Measurements from ENCODE around the gene NKAIN4. TPM values are rescaled to one million over a fixed set of nuclear protein-coding genes. Genes with fewer than 3 reads are reported as not detected.

The NKAIN4 gene
- total RNA-seq, 4 donors from 2014 or later, result 40.9 TPM; not detected in 3

DNA sequence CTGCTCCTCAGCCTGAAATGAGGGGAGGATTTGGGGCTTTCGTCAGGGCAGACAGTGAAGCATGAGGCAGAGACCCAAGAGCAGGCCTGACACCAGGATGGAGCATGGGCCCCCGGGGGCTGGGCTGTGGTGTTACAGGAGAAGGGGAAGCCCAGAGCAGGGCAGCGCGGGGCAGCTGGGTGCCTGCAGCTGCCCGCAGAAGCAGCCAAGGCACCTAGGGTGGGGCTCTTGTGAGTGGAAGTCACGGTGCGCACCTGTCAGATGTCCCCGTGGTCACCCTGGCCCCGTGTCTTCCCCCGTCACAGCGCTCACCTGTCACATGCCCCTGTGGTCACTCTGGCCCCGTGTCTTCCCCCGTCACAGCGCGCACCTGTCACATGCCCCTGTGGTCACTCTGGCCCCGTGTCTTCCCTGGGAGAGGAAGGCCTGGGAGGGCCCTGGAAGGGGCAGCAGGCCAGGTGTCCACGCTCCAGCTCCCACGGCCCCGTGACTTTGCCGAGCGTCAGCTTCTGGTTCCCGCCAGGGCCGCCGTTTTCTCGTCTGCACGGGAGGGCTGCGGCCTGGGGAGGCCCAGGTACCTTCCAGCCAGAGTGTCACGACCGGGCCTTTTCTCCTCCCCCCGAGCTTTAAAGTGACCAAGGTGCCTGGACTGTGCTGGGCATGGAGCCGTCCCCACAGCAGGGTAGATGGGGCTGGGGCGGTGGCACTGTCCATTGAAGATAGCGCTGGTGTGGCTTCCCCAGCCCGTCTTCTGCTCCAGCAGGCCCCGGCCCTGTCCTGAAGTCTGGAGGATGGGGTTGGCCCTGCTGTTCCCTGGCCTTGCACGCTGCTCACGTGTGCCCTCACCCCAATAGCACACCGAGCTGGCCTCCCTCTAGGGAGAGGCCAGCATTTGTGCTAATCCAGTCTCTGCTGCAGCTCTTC lies 27.7 kb upstream of the NKAIN4 start:
- intact Hi-C loops (cut with DNase I; ENCODE audit: low total_unique reads), result no loop called here
- Histone ChIP-seq H3K27ac (no peak overlapping the region), H3K36me3 (no peaks in the 10 kb centered on the region), H3K27me3 (no peaks in the 10 kb centered on the region), H3K4me1 (no peaks in the 10 kb centered on the region), H3K9me3 (no peaks in the 10 kb centered on the region), H3K4me3 (no peak overlapping the region)
- no peak for DNase-seq
- no peak for TF ChIP-seq POLR2A (IDR thresholded peaks at IDR 0.05)
- TF ChIP-seq, protein P1, sequence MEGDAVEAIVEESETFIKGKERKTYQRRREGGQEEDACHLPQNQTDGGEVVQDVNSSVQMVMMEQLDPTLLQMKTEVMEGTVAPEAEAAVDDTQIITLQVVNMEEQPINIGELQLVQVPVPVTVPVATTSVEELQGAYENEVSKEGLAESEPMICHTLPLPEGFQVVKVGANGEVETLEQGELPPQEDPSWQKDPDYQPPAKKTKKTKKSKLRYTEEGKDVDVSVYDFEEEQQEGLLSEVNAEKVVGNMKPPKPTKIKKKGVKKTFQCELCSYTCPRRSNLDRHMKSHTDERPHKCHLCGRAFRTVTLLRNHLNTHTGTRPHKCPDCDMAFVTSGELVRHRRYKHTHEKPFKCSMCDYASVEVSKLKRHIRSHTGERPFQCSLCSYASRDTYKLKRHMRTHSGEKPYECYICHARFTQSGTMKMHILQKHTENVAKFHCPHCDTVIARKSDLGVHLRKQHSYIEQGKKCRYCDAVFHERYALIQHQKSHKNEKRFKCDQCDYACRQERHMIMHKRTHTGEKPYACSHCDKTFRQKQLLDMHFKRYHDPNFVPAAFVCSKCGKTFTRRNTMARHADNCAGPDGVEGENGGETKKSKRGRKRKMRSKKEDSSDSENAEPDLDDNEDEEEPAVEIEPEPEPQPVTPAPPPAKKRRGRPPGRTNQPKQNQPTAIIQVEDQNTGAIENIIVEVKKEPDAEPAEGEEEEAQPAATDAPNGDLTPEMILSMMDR (IDR thresholded peaks at IDR 0.05), result no peak

- H3K9me3 ChIP-seq, result no peaks in the 10 kb centered on the region
- no peak overlapping the region for H3K4me3 ChIP-seq
- H3K27ac ChIP-seq, result no peak overlapping the region
- H3K36me3 ChIP-seq, result no peaks in the 10 kb centered on the region
- no peaks in the 10 kb centered on the region for H3K4me1 ChIP-seq
- DNase-seq, result no peak
- no peaks in the 10 kb centered on the region for H3K27me3 ChIP-seq
- no peak for TF ChIP-seq POLR2A (IDR thresholded peaks at IDR 0.05)
- TF ChIP-seq, protein P1 (IDR thresholded peaks at IDR 0.05), result no peak
- intact Hi-C loops (cut with DNase I; ENCODE audit: low total_unique reads), result no loop called here
These were observed 26.8 kb upstream of the NKAIN4 start for GRCh38 chr20:63280929-63281545.

GRCh38 chr20:63280371-63280770 lies 26.1 kb upstream of the NKAIN4 start:
- no peaks in the 10 kb centered on the region for H3K4me1 ChIP-seq
- no peaks in the 10 kb centered on the region for H3K9me3 ChIP-seq
- no peak overlapping the region for H3K4me3 ChIP-seq
- no peaks in the 10 kb centered on the region for H3K27me3 ChIP-seq
- no peak overlapping the region for H3K27ac ChIP-seq
- TF ChIP-seq, protein P1 (IDR thresholded peaks at IDR 0.05), result no peak
- no peak for TF ChIP-seq POLR2A (IDR thresholded peaks at IDR 0.05)
- DNase-seq, result no peak
- intact Hi-C loops (cut with DNase I; ENCODE audit: low total_unique reads), result no loop called here
- H3K36me3 ChIP-seq, result no peaks in the 10 kb centered on the region

GRCh38 chr20:63279931-63280330 lies 25.7 kb upstream of the NKAIN4 start:
- no peak for DNase-seq
- TF ChIP-seq, protein P1 (IDR thresholded peaks at IDR 0.05), result no peak
- no peak for TF ChIP-seq POLR2A (IDR thresholded peaks at IDR 0.05)
- Histone ChIP-seq H3K4me1 (no peaks in the 10 kb centered on the region), H3K27ac (no peak overlapping the region), H3K27me3 (no peaks in the 10 kb centered on the region), H3K36me3 (no peaks in the 10 kb centered on the region), H3K4me3 (no peak overlapping the region), H3K9me3 (no peaks in the 10 kb centered on the region)
- intact Hi-C loops (cut with DNase I; ENCODE audit: low total_unique reads), result no loop called here

DNA sequence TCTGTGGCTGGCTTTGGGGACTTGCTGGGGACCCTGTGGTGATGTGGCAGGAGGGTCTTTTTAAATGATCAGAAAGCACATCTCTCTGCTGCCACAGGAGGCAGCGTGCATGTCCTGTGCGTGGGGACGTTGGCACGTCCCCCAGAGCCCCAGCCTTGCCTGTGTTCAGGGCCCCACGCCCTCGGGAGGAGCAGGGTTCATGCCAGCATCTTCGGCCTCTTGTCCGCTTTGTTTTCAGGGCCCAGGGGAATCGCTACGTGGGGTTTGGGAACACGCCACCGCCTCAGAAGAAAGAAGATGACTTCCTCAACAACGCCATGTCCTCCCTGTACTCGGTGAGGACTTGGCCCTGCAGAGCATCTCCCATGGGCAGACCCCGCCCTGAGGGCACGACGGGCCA lies 24.4 kb upstream of the NKAIN4 start:
- intact Hi-C loops (cut with DNase I; ENCODE audit: low total_unique reads), result no loop called here
- H3K36me3 ChIP-seq, result no peaks in the 10 kb centered on the region
- peaks cover 4 to 12% of the 10 kb centered on the region in 2 donors for H3K4me1 ChIP-seq
- no peak overlapping the region for H3K27ac ChIP-seq
- no peaks in the 10 kb centered on the region for H3K9me3 ChIP-seq
- no peaks in the 10 kb centered on the region for H3K27me3 ChIP-seq
- no peak overlapping the region for H3K4me3 ChIP-seq
- TF ChIP-seq, protein P1 (IDR thresholded peaks at IDR 0.05), result no peak
- TF ChIP-seq POLR2A (IDR thresholded peaks at IDR 0.05), result no peak
- no peak for DNase-seq
